T-helper 2 cell treated with Interferon-gamma antibody and Interleukin-4, amounts not matched to agents 100 ng/mL and 5 ng/mL, for 36 hours (primary cell): ENCODE results near the gene EPS15. TPM values are rescaled to one million over a fixed set of nuclear protein-coding genes. Genes with fewer than 3 reads are reported as not detected.
"Not testable (repeated sequence)": the region's sequence is repeated elsewhere in the genome, so short reads cannot be mapped to it uniquely, and the experiment has no call there.

Experiments
- intact Hi-C: fragments of 100-400 bp; cut with micrococcal nuclease; formaldehyde crosslinking; loops from one replicate; pipeline ENCODE4 v1.15.1; 2023
- total RNA-seq: library from RNA; stranded (reverse); gene quantifications from 2 replicates; pipeline ENCODE4 v1.2.3, GENCODE V29; 2022

Gene EPS15
- total RNA-seq, 1 donor from 2014 or later: 56.3 TPM

GRCh38 chr1:51392241-51392640 lies 126.8 kb downstream of the EPS15 start:
- intact Hi-C loops: no loop called here

GRCh38 chr1:51390641-51391040 lies 128.4 kb downstream of the EPS15 start:
- intact Hi-C loops: not testable (repeated sequence)

GRCh38 chr1:51387288-51387687 lies 131.8 kb downstream of the EPS15 start:
- intact Hi-C loops: not testable (repeated sequence)

- intact Hi-C loops: not testable (repeated sequence)
Measured at GRCh38 chr1:51386259-51386658, 132.8 kb downstream of the EPS15 start.

GRCh38 chr1:51385776-51386175 lies 133.3 kb downstream of the EPS15 start:
- intact Hi-C loops: no loop called here

GRCh38 chr1:51381964-51382363 lies 137.1 kb downstream of the EPS15 start:
- intact Hi-C loops: no loop called here

- intact Hi-C loops: no loop called here
Measured at GRCh38 chr1:51380936-51381335, 138.1 kb downstream of the EPS15 start.

- intact Hi-C loops: no loop called here
Measured at GRCh38 chr1:51378871-51379270, 140.2 kb downstream of the EPS15 start.

- intact Hi-C loops: no loop called here
Measured at GRCh38 chr1:51373898-51374297, 145.2 kb downstream of the EPS15 start.

- intact Hi-C loops: no loop called here
Measured at GRCh38 chr1:51372561-51372960, 146.5 kb downstream of the EPS15 start.

GRCh38 chr1:51369171-51369570 lies 149.9 kb downstream of the EPS15 start:
- intact Hi-C loops: no loop called here

GRCh38 chr1:51365774-51366173 lies 153.3 kb downstream of the EPS15 start:
- intact Hi-C loops: no loop called here

- intact Hi-C loops: no loop called here
Measured at GRCh38 chr1:51359879-51360278, 159.2 kb downstream of the EPS15 start.

GRCh38 chr1:51355382-51355781 lies 163.7 kb downstream of the EPS15 start:
- intact Hi-C loops: no loop called here

GRCh38 chr1:51354416-51354815 lies 164.7 kb downstream of the EPS15 start:
- intact Hi-C loops: no loop called here

- intact Hi-C loops: no loop called here
Measured at GRCh38 chr1:51351907-51352306, 167.2 kb downstream of the EPS15 start.

- intact Hi-C loops: no loop called here
Measured at GRCh38 chr1:51349862-51350261, 169.2 kb downstream of the EPS15 start.

- intact Hi-C loops: no loop called here
Measured at GRCh38 chr1:51348147-51348527, 170.9 kb downstream of the EPS15 start.

GRCh38 chr1:51347398-51348146 lies 171.5 kb downstream of the EPS15 start:
- intact Hi-C loops: no loop called here

- intact Hi-C loops: no loop called here
Measured at GRCh38 chr1:51346086-51346942, 172.8 kb downstream of the EPS15 start.

- intact Hi-C loops: no loop called here
Measured at GRCh38 chr1:51345300-51345687, 173.8 kb downstream of the EPS15 start.

GRCh38 chr1:51344602-51345299 lies 174.3 kb downstream of the EPS15 start:
- intact Hi-C loops: no loop called here
